CMK (cell line): ENCODE data around the gene STK24.
"Not testable (repeated sequence)": the region's sequence is repeated elsewhere in the genome, so short reads cannot be mapped to it uniquely, and the experiment has no call there.

ENCODE experiments used
- DNase-seq: peaks from one replicate; pipeline ENCODE4 v3.0.0-alpha.2; 2010; ENCODE audit warnings: low read depth

Gene STK24

DNA sequence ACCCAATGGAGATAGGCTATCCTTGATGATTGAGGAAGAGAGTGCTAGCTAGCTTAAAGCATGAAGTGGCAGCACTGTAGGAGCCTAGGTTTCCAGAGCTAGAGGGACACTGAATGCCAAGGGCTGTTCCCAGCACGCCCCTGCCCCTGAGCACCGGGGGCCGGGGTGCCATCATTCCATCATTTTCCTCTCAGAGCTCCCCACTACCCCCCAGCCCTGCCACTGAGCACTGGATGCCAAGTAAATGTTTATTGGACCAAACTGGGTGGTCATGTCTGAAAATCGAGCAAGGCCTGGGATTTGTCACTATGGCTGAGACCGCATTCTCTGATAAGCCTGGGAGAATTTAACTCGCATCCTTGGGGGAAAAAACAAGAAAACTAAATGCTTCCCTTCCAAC is 142.8 kb downstream of the STK24 start:
- DNase-seq = no peak

DNA sequence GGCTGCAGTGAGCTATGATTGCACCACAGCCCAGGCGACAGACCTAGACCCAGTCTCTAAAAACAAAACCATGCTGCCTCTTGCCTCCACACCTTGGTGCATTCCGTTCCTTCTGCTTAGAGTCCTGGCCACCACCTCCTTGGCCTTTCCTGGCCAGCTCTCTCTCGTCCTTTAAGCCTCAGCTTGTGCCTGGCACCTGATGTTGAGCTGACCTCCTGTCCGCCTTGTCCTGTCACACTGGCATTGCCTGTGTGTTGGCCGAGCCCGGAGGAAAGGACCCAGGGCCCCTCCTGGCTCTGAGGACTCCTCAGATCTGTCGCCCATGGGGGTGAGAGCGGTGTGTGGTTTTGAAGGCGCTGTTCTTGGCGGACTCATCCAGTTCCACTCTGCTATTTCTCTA is 143.3 kb downstream of the STK24 start:
- DNase-seq = no peak

GRCh38 chr13:98432638-98433037 is 144.3 kb downstream of the STK24 start:
- no peak for DNase-seq

- no peak for DNase-seq
These were observed 146.8 kb downstream of the STK24 start for GRCh38 chr13:98429977-98430736.

- DNase-seq = no peak
These were observed 147.4 kb downstream of the STK24 start for GRCh38 chr13:98429531-98429930.

DNA sequence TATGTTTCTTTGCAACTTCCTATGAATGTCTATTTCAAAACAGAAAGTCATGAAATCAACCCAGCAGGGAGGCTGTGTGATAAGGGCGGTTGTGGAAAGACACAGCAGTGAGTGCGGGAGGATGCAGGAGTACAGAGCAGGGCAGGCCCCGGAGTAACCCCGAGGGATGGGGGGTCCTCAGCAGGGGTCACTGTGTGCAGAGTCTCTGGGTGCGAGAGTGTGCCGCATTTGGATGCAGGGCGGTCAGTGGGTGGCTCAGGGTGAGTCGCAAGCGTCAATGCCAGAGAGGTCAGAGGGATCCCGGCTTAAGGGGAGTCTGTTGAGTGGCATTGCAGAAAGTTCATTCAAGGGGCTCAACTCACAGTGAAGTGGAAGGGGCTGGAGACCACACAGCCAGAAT is 147.8 kb downstream of the STK24 start:
- DNase-seq = no peak

DNA sequence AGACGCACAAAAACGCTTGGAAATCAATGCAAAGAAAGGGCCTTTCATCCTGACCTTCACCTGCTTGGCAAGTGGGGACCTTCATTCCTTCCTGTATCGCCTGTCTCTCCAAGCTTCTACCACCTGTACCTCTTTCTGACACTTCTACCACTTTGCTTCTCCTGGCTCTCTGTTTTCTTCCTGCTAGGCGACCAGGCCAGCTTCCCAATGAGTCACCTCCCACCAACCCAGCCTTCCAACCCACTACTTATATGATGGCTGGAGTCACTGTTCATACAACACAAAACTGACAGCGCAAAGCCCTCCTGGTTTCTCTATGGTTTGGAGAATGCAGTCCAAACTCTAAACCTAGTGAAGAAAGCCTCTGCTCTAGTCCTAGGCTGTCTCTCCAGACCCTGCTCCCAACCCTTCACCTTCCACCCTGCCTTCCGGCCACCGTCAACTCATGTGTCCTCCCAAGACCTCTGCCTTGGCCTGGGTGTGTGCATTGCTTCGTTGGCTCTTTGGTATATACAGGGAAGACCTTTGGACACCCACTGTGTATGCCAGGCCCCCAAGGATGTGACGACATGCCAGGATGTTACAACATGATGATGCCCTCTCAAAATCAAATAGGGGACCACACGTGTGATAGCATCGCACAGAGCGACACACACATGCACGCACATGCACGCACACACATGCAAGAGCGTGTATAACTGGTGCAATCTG is 148.5 kb downstream of the STK24 start:
- no peak for DNase-seq

- no peak for DNase-seq
These were observed 149.4 kb downstream of the STK24 start for GRCh38 chr13:98427331-98427995.

DNA sequence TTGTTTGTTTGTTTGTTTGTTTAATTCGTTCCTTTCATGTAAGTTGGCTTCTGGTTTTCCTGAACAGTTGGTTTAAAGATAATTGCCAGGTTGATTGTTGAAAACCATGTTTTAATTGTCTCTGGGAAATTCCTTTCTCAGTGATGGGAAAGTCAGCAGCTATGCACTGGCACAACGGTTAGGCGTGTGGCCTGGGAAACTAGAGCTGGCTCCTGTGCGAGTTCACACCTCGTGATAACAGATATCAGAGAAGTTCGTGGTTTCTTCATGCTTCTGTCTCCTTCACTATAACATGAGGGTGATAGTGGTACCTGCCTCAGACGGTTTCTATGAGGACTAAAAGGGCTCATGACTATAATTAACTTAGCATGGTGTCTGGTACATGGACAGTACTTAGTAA is 153.5 kb downstream of the STK24 start:
- DNase-seq = no peak

- no peak for DNase-seq
These were observed 154.9 kb downstream of the STK24 start for GRCh38 chr13:98422046-98422445.

GRCh38 chr13:98420554-98421175 is 156.2 kb downstream of the STK24 start:
- no peak for DNase-seq

DNA sequence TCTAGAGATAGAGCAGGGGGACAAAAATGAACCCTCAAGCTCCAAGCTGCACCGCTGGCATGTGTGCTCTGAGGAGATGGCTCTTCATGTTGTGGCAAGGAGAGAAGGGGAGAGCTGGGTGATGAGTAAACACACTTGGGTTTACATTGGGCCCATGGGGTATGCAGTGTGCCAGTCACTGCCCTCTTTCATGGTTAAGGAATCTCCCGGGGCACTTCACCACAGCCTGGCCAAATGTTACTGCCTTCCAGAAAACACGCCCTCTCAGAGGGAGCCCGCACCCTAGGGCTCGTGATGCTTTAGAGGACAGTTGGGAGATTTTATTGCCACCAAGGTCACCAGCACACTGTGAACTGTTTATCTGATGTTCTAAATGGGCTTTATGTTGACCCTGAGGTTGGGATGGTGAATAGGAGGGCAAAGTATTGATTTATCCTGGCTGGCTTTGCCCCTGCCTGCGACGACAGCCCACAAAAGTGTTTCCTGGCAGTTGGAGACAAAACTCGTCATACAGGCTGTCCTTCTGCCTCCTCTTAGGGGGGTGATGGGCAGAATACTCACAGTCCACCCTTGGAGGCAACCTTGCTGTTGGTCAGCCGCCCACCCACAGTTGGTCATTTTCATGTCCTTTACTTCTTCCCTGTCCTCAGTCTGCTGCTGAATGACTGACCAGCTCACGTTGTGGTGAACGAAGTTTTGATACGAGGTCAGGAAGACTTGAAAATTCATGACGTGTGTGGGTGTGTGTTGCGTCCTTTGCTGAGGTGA is 156.9 kb downstream of the STK24 start:
- no peak for DNase-seq

DNA sequence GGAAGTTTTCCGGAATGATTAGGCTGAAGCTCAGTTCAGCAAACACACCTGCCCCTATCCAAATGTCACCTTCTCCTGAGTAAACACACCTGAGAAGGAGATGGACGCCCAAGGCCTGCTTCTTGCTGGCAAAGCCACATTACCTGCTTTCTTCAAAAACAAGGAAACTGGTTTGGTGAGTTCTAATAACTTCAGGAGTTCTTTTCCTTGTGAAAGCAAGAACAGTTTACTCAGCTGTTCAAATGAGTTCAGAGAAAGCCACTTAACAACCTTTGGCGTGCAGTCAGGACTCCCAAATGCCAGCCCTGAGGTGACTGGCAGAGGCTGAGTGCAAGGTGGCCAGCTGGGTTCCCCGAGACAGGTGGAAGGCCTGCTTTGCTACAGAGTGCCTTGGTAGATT is 160.5 kb downstream of the STK24 start:
- DNase-seq = no peak

DNA sequence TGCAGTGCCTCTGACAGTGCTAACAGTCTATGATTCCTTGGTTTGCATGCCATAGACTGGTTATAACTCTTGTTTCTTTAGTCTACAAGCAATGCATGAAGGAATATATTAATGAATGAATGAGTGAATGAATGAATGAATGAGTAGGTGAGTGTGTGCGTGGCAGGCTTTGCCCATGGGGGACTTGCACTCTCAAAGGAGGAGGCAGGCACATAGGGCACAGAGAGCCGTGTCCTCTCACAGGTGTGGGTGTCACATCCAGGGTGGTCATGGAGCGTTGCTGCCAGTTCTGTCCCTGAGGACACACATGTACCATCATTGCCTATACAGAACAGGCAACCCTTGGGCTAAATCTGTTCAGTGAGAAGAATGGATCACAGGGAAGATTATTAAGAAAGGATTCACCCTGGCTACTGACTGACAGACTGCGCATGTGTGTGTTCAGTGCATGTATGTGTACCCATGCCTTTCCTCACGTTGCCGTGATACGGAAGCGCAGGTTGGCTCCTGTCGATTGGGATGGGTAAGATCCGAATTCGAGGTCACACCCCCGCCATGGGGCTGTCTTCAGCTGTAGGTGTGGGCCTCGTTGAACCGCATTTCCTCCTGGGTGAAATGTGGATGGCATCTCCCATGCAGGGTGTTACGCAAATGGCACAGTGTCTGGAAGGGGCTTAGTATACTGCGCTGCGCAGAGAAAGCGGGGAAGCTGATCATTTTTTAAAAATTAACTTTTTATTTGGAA is 161.4 kb downstream of the STK24 start:
- no peak for DNase-seq

GRCh38 chr13:98413796-98414195 is 163.1 kb downstream of the STK24 start:
- no peak for DNase-seq

- not testable (repeated sequence) for DNase-seq
These were observed 163.6 kb downstream of the STK24 start for GRCh38 chr13:98413278-98413677.

DNA sequence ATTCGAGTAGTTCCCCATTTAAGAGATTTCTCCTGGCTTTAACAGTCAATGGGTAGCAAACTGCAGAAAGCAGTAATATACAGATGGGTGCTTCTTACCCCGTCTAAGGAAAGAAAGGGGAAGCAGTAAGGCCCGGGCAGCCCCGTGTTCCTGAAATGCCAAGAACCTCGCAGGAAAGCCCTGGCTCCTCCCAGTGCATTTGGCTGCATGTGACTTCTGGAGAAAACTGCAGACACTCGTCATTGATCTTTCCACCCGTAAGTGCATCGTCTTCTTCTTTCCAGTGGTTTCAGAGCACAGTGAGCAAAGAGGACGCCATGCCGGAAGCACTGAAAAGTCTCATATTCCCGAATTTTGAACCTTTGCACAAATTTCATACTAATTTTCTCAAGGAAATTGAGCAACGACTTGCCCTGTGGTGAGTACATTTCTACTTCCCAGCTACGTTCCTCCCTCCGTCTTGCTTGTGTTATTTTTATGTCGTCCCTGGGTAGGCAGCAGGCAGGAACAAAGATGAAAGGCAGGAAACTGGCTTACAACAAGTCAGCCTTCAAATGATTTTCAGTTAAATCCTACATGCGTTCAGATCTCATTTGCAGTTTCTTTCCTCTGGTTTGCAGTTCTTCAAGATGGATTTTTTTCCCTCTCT is 165.2 kb downstream of the STK24 start:
- DNase-seq = no peak

- DNase-seq = no peak
These were observed 165.9 kb downstream of the STK24 start for GRCh38 chr13:98411013-98411412.

- no peak for DNase-seq
These were observed 166.3 kb downstream of the STK24 start for GRCh38 chr13:98410612-98411011.

DNA sequence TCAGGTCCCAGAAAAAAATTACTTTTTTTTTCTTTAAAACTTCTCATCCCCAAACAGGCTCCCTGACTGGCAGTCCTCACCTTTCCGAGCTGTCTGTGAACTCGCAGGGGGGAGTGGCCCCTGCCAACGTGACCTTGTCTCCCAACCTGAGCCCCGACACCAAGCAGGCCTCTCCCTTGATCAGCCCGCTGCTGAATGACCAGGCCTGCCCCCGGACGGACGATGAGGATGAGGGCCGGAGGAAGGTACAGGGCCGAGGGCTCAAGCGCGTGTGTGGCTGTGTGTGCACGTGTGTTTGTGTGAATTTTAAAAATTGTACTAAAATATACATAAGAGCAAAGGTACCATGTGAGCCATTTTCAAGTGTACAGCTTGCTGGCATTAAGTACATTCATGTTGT is 167.6 kb downstream of the STK24 start:
- DNase-seq = no peak

DNA sequence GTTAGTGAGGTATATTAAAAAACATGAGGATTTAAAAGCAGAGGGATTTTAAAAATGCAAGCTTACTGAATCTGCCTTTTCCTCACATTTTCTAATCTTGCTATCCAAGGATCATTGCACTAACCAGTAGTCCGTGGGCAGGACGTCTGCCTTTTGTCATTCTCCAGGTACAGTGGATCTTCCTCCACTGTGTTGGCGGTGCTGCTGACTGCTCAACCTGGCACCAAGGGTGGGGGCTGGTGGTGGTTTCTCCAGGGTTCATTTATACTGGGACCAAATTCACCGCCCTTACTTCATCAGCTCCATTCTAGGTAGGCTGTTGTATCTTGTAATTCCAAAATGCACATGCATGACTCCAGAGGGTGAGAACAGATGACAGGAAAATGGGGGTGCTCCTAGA is 169.3 kb downstream of the STK24 start:
- DNase-seq = no peak
